ENCODE measurements around the gene ARIH2.

ARIH2 gene

DNA sequence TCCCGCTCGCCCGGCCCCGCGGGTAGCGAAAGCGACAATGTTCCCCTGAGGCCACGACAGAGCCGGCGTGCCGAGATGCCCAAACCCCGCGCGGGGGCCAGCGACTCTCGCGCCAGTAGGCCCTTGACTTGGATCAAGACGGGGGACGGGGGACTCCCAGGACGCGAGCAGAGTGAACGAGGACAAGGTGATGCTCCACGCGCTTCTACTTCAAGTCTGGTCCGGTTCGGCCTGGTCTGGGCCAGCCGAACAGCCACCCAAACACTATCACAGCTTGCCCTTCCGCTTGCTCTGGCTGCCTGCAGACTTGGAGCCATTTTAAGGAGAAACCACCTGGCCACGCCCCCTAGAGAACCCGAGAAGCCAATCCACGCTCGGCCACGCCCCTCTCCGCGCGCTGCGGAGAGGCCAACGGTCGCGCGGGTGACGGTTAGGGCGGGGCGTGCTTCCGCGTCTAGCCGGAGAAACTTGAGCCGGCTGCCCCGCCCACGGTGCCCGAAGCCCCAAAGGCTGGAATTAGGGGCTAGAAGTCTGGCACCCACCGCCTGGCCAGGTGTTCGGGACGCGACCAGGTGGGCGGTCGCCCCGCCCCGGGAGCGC lies 102.7 kb downstream of the ARIH2 start:
- DNase-seq: peak; percentile 99
- TF ChIP-seq GATA1 (IDR thresholded peaks at IDR 0.05; ENCODE audit: low read depth, low read length) (no peak), POLR2A (IDR thresholded peaks at IDR 0.05; ENCODE audit: low read length) (peak; percentile 100)

GRCh38 chr3:49021813-49022687 lies 103.4 kb downstream of the ARIH2 start, which contains the start of gene NDUFAF3:
Gene NDUFAF3 (plus strand): TSS chr3:49022121. CDS start chr3:49022145, 24 bp downstream.
- TF ChIP-seq GATA1 (IDR thresholded peaks at IDR 0.05; ENCODE audit: low read depth, low read length): no peak
- peak; percentile 80 for TF ChIP-seq POLR2A (IDR thresholded peaks at IDR 0.05; ENCODE audit: low read length)
- peak; percentile 96 to 97 for DNase-seq

DNA sequence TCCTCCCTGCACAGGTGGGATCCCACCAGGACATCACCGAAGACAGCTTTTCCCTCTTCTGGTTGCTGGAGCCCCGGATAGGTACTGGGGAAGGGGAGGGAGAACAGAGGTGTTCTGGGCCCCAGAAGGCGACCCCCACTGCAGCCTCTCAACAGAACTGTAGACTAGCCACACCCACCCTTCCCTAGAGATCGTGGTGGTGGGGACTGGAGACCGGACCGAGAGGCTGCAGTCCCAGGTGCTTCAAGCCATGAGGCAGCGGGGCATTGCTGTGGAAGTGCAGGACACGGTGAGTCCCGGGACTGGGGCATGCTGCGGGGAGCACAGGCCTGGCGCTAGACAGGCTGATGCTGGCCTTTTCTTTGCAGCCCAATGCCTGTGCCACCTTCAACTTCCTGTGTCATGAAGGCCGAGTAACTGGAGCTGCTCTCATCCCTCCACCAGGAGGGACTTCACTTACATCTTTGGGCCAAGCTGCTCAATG lies 104.1 kb downstream of the ARIH2 start:
- TF ChIP-seq GATA1 (IDR thresholded peaks at IDR 0.05; ENCODE audit: low read depth, low read length) (no peak), POLR2A (IDR thresholded peaks at IDR 0.05; ENCODE audit: low read length) (no peak)
- peak; percentile 49 for DNase-seq

- no peak for DNase-seq
- TF ChIP-seq POLR2A (IDR thresholded peaks at IDR 0.05; ENCODE audit: low read length) (no peak), GATA1 (IDR thresholded peaks at IDR 0.05; ENCODE audit: low read depth, low read length) (no peak)
Observed at GRCh38 chr3:49023775-49024174, 105.1 kb downstream of the ARIH2 start.

DNA sequence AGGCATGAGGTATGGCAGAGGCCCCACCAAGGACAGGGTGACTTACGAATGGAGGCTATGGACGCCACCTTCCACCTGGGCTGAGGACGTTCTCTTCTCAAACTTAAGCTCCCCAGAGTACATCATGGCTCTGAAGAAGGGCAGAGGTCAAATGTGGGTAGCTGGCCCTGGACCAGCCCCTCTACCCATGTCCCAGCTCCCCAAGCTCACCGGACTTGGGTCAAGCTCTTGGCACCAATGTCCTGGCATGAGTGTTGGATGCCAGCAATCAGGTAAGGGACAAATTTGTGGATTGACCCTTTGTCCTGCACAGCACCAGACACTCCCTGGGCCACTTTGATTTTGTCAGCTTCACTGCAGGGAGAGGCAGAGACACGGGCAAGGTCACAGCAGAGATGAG lies 105.8 kb downstream of the ARIH2 start:
- DNase-seq: no peak
- TF ChIP-seq GATA1 (IDR thresholded peaks at IDR 0.05; ENCODE audit: low read depth, low read length) (no peak), POLR2A (IDR thresholded peaks at IDR 0.05; ENCODE audit: low read length) (no peak)

GRCh38 chr3:49025005-49025792 lies 106.6 kb downstream of the ARIH2 start:
- DNase-seq: peak; percentile 48 to 82

DNA sequence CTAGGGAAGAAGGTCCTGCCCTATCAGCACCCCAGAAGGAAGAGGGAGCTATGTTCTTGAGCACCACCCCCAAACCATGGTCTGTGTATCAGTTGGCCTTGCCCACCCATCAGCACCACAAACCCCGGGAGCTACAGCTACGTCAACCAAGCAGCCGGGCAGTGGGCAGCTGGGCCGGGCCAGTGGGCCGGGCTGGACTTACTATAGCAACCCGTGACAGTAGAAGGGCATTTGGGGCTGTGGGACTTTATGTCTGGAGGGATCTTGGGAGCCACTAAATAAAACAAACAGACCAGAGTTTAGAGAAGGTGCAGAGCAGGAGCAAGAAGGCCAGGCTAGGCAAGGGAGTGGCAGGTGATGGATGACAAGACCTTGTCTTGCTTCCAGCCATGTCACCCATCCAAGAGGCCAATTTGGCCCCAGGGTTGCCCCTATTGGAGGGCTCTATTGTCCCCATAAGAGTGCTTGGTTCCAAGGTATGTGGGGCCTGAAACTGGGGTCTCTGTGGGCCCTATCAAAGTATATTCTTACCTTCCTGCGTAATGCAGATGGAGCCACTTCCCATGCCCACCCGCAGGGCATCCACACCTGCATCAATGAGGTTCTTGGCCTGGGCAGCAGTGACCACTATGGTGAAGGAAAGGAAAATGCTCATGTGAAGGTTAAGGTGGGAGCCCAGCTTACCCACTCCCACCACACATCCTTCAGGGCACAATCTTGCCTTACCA lies 107.3 kb downstream of the ARIH2 start:
- no peak for TF ChIP-seq GATA1 (IDR thresholded peaks at IDR 0.05; ENCODE audit: low read depth, low read length)
- peak; percentile 35 for TF ChIP-seq POLR2A (IDR thresholded peaks at IDR 0.05; ENCODE audit: low read length)

More at GRCh38 chr3:49025005-49025792, 106.6 kb downstream of the ARIH2 start:
- TF ChIP-seq GATA1 (IDR thresholded peaks at IDR 0.05; ENCODE audit: low read depth, low read length) (no peak), POLR2A (IDR thresholded peaks at IDR 0.05; ENCODE audit: low read length) (peak; percentile 49)

DNA sequence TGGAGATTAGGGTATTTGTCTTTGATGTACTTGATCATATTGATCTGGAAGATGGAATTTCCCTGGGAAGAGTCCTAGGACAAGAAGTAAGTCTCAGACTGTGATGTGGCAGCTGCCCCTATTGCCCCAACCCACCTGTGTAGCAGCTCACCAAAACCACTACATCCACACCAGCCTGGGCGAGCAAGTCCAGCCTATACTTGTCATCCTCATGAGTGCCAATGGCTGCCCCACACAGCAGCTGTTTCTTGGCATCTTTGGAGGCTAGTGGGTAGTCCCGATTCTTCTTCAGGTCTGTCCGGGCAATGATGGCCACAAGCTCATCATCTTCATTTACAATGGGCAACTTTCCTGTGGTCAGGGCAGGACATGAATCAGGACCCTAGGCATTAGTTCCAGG lies 107.9 kb downstream of the ARIH2 start:
- TF ChIP-seq POLR2A (IDR thresholded peaks at IDR 0.05; ENCODE audit: low read length) (peak; percentile 31), GATA1 (IDR thresholded peaks at IDR 0.05; ENCODE audit: low read depth, low read length) (no peak)
- DNase-seq: no peak

More for the DNA sequence above, 107.3 kb downstream of the ARIH2 start:
- DNase-seq: no peak

- no peak for DNase-seq
- TF ChIP-seq POLR2A (IDR thresholded peaks at IDR 0.05; ENCODE audit: low read length): no peak
- TF ChIP-seq GATA1 (IDR thresholded peaks at IDR 0.05; ENCODE audit: low read depth, low read length): no peak
Observed at GRCh38 chr3:49027634-49028033, 109.0 kb downstream of the ARIH2 start.

- no peak for TF ChIP-seq GATA1 (IDR thresholded peaks at IDR 0.05; ENCODE audit: low read depth, low read length)
- no peak for TF ChIP-seq POLR2A (IDR thresholded peaks at IDR 0.05; ENCODE audit: low read length)
- DNase-seq: no peak
Observed at GRCh38 chr3:49028298-49028672, 109.6 kb downstream of the ARIH2 start.

DNA sequence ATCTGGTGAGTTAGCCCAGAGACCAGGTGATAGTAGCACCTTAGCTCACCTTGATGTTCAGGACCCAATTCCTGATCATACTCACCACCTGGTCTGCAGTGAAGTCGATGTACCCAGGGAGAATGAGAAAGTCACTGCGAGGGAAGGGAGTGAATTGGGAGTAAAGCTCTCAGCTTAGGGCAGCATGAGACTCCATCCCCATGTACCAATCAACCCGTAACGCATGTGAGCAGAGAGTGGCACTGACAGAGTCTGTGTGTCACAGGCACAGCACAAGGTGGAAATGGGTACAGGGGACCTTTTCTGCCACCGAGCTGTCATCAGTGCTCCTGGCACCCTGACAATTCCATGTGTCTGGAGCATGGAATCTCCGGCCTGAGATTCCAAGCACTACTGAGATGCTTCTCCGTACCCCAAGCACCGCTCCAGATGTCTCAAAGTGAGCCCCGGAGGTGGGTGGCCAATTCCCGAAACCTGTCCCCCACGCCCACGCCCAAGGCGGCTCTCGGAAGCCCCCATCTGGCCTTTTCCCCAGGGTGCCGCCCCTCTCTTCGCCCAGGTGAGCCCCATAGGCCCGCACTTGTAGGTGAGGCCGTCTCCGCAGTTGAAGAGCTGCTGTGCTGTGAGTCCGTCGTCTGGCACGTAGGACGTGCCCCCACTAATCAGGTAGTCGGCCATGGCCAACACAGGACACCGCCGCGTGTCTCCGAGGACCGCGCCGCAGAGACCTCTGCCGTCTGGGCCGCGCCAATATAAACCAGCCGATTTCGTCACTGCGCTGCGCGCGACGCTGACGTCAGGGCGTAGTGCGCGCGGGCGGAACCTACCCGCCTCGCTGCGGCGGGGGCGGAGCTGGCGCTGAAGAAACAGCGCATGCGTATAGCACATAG lies 110.3 kb downstream of the ARIH2 start, which contains the start of gene IMPDH2:
Gene IMPDH2, minus strand, starts transcription at position 726 of the 890 bp plus-strand sequence. Its CDS starts 48 bp downstream, at position 678.
- no peak for TF ChIP-seq GATA1 (IDR thresholded peaks at IDR 0.05; ENCODE audit: low read depth, low read length)
- TF ChIP-seq POLR2A (IDR thresholded peaks at IDR 0.05; ENCODE audit: low read length): peak; percentile 99

DNA sequence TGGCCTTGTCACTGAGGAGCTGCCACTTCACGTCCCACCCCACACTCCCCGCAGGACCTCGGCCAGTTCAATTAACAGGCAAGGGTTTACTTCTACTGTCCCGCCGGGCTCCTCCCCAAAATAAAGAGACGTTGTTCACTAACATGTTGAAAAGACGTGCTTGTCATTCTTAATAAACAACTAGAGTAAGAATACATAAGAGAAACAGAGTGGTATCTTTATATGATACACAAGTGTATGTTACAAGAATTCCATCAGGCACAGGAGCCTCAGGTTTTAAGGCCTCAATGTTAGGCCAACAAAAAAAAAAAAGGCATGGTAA lies 110.9 kb downstream of the ARIH2 start:
- DNase-seq: no peak
- TF ChIP-seq POLR2A (IDR thresholded peaks at IDR 0.05; ENCODE audit: low read length) (peak; percentile 66), GATA1 (IDR thresholded peaks at IDR 0.05; ENCODE audit: low read depth, low read length) (no peak)

More for the DNA sequence above, 110.3 kb downstream of the ARIH2 start, which contains the start of gene IMPDH2:
- DNase-seq: peak; percentile 97 to 99

Data from erythroblast (primary cell).